ENCODE data around the gene TPSG1.
"Not testable (repeated sequence)": the region's sequence is repeated elsewhere in the genome, so short reads cannot be mapped to it uniquely, and the experiment has no call there.

Gene TPSG1

DNA sequence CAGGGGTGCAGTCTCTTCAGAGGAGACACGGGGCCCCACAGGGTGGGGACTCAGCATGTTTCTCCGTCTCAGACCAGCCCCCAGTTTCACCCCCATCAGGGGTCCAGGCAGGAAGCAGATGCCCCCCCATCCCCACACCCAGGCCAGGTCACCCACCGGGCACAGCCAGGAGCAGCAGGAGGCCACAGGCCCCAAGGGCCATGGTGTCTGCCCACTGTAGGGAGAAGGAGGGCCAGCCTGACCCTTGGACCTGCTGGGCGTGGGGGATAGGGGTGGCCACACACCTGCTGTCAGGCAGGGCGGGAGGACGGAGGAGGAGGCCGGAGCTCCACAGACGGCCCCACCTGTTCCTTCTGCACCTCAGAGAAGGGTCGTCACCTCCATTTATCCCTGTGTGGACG is at the start of gene TPSG1:
Gene TPSG1 (minus strand): TSS at position 218 of the 401 bp plus-strand sequence. CDS start 16 bp downstream, at position 202.
- DNase-seq (ENCODE audit: low read depth in 2 of 2, low spot score in 1 of 2): no peak

DNA sequence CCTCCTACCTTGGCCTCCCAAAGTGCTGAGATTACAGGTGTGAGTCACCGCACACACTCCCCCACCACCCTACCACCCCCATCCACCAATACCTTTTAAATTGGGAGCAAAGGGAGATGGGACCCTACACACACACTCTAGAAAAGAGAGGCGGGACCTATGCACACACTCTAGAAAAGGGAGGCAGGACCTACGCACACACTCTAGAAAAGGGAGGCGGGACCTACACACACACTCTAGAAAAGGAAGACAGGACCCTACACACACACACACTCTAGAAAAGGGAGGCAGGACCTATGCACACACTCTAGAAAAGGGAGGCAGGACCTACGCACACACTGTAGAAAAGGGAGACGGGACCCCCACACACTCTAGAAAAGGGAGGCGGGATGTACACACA is 49.7 kb upstream of the TPSG1 start:
- DNase-seq (ENCODE audit: low read depth in 2 of 2, low spot score in 1 of 2): no peak

DNA sequence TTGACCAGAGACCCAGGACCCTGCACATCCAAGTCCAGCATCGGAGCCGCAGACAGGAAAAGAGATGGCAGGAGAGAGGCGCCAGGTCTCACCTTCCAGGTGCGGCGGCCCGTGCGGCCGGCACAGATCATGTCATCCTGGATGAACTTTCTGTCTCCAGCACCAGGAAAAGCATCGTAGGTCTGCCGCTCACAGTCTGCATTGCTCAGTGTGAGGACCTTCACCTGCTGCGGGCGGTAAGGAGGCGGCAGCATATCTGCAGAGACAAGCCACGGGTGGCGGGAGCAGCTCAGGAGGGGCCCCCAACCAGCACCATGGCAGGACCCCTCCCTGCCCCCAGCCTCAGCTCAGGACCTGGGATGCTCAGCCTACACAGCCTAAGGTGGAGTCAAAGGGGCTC is 48.7 kb upstream of the TPSG1 start:
- DNase-seq (ENCODE audit: low read depth in 2 of 2, low spot score in 1 of 2): no peak

DNA sequence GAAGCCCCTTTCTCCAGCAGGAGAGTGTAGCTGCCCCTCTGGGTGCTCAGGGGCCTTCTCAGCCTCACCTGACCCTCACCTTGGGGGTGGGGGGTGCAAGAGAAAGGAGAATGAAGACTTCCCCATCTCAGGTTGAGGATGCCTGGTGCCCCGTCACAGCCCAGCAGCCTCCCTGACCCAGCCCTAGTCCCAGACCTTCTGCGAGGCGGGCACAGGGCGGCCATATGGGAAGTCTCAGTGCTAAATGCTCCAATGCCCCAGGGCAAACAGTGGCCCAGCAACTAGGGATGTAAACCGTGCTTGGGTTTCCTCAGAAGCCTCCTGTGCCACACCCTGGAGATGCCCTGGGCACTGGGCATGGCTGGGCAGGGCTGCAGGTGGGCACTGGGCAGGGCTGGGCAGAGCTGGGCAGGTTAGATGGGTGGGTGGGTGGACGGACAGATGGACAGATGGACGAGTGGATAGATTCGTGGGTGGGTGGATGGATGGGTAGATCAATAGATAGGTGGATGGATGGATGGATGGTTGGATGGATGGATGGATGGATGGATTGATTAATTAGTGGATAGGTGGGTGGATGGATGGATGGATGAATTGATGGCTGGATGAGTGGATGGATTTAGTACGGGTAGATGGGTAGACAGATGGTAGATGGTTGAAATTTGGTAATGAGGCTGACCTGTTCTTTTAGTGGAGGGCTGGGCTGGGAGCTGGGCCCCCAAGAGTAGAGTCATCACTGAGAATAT is 47.6 kb upstream of the TPSG1 start:
- DNase-seq (ENCODE audit: low read depth in 2 of 2, low spot score in 1 of 2): no peak

DNA sequence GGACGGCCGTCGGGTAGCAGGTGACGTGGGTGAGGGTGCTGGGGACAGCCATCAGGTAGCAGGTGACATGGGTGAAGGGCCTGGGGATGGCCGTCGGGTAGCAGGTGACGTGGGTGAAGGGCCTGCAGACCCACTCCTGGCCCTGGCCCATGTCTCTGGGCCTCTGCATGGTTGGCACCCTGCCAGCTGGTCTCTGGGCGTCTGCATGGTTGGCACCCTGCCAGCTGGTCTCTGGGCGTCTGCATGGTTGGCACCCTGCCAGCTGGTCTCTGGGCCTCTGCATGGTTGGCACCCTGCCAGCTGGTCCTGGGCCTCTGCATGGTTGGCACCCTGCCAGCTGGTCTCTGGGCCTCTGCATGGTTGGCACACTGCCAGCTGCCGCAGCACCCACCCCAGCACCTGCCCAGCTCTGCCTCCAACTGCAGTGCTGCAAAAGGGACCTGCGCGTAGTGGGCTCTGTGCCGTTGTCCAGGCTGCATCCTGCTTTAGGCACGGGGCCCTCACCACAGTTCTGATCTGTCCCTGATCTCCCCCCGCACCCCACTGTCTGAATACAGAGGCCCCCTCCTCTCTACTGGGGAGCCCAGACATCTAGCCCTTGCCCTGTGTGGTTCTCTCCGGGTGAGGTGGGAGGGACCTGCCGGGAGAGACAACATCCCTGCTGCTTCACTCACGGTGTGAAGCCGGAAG is 46.8 kb upstream of the TPSG1 start:
- not testable (repeated sequence) for DNase-seq (ENCODE audit: low read depth in 2 of 2, low spot score in 1 of 2)

DNA sequence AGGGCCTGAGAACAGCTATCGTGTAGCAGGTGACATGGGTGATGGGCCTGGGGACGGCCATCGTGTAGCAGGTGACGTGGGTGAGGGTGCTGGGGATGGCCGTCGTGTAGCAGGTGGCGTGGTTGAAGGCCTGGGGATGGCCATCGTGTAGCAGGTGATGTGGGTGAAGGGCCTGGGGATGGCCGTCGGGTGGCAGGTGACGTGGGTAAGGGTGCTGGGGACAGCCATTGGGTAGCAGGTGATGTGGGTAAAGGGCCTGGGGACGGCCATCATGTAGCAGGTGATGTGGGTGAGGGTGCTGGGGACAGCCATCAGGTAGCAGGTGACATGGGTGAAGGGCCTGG is 46.3 kb upstream of the TPSG1 start:
- no peak for DNase-seq (ENCODE audit: low read depth in 2 of 2, low spot score in 1 of 2)

DNA sequence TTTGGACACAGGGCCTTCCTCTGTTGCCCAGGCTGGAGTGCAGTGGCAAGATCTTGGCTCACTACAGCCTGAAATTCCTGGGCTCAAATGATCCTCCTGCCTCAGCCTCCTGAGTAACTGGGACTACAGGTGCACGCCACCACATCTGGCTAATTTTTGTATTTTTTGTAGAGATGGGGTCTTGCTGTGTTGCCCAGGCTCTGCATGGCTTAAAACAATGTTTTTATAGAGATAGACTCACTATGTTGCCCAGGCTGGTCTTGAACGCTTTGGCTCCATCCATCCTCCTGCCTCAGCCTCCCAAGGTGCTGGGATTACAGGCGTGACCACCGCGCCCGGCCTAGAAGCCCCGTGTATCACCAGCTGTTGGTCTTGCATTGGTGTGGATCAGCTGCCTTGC is 44.4 kb upstream of the TPSG1 start:
- DNase-seq (ENCODE audit: low read depth in 2 of 2, low spot score in 1 of 2): not testable (repeated sequence)

DNA sequence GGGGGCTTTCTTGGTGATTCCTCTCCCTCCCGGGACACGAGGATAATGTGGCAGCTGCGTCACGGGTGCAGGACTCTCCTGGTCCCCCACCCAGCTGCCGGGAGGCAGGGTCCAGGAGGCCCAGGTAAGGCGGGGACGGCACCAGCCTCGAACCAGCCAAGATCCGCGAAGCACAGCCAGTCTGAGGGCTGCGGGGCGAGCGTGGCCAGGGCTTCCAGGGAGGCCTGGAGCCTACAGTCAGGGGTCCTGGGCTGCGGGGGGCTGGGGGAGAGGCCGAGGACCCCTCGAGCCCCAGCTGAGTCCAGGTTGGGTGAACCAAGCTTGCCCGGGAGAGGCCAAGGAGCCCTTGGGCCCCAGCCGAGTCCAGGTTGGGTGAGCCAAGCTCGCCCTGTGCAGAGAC is 40.8 kb upstream of the TPSG1 start:
- no peak for DNase-seq (ENCODE audit: low read depth in 2 of 2, low spot score in 1 of 2)

DNA sequence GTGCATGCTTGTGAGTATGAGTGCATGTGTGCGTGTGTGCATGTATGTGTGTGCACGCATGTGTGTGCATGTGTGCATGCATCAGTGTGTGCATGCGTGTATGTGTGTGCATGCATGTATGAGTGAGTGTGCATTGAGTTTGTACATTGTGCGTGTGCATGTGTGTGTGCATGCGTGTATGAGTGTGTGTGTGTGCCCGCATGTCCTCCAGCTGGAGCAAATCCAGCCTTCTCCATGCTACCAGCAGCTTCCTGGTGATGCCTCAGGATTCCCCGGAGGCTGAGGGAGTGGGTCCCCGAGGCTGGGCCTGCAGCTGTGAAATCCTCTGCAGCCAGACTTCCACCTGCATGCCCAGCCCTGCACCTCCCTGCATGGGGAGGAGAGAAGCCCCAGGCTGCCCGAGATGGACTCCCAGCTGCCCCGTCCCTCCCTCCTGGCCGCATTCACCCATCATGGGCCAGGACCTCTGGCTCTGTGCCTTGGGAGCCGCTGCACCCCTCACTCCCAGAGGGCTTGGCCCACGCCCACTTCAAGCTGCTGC is 40.1 kb upstream of the TPSG1 start:
- no peak for DNase-seq (ENCODE audit: low read depth in 2 of 2, low spot score in 1 of 2)

DNA sequence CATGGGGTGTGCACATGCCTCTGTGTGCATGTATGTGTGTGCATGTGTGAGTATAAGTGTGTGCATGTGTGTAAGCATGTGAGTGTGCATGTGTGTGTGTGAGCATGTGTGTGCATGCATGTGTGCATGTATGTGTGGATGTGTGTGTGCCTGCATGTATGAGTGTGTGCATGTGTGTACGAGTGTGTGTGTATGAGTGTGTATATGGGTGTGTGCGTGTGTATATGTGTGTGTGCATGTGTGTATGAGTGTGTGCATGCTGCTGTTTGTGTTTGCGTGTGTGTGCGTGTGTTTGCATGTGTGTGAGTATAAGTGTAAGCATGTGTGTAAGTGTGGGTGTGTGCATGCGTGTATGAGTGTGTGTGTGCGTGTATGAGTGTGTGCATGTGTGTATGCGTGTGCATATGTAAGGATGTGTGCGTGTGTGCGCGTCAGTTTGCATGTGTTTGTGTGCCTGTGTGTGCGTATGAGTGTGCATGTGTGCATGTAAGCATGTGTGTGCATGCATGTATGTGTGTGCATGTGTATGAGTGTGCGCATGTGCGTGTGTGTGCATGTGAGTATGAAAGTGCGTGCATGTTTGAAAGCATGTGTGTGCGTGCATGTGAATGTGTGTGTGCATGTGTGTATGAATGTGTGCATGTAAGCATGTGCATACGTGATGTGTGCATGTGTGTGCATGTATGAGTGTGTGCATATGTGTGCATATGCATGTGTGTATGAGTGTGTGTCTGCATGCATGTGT is 39.4 kb upstream of the TPSG1 start:
- no peak for DNase-seq (ENCODE audit: low read depth in 2 of 2, low spot score in 1 of 2)

DNA sequence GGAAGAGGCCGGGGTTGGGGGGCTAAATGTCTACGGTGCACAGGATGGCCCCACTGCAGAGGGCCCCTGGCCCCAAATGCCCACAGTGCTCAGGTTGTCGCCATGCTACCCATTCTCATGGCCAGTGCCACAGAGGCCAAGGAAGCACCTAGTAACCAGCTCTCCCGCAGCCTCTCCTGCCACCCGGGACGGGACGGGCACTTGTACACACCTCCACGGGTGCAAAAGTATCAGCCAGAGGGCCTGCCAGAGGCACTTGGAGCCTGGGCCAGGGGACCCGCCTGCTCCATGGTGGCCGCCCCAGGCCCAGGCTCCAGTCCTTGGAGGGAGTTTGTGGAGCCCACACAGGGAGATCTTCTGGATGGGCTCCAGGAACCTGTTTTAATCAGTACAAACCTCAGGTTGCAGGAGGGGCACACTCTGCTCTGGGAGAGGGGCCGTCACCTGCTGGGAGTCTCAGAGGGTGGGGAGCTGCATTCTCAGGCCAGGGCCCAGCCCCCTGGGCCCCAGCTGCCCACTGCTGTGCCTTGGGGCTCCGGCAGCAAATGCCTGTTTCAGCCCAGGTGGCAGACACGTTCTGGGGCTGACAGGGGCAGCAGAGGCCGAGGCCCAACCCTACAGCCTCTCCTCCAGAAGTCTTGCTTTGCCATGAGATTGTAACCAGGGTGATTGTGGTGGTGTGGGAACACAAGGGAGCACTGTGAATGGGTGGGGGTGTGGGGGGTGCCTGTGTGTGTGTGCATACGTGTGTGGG is 38.7 kb upstream of the TPSG1 start:
- no peak for DNase-seq (ENCODE audit: low read depth in 2 of 2, low spot score in 1 of 2)

DNA sequence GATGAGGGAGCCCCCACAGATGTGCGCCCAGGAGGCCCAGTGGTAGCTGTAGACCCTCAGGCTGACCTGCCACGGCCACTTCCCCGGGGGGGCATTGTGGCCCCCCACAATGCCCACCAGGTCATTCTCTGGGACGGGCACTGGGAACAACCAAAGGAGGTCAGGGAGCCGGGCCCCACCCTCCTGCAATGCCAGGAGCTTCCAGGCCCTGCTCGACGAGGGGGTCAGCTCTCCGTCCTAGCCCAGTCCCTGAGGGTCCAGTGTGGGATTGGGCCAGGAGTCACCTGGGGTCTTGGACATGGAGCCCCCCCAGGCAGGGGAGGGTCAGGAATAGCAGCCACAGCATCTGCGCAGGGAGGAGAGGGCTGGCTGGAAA is 37.8 kb upstream of the TPSG1 start:
- no peak for DNase-seq (ENCODE audit: low read depth in 2 of 2, low spot score in 1 of 2)

DNA sequence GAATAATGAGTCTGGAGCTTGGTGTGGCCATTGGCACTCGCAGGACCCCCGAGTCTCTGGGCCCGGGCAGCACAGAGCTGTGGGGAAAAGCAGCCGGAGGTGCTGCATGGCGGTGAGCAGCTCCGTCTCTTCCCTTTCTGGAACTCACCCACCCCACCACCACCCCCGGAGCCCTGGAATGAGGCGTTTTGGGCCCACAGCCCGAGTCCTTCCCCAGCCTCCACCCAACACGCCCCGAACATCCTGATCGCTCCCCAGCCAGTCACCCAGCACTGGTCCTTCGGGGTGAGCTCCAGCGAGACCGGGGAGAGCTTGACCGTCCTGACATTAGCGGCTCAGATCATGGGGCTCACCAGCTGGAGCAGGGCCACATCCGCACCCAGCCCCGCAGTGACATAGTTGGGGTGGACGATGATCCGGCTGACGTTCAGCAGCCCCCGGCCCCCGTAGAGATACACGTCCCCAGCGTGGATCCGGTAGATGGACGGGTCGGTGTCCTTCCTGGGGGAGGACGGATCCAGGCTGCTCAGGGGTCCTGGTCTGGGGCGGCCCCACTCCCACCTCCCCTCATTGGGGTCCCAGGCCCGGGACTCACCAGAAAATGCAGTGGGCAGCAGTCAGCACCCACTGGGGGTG is 37.3 kb upstream of the TPSG1 start:
- DNase-seq (ENCODE audit: low read depth in 2 of 2, low spot score in 1 of 2): no peak

DNA sequence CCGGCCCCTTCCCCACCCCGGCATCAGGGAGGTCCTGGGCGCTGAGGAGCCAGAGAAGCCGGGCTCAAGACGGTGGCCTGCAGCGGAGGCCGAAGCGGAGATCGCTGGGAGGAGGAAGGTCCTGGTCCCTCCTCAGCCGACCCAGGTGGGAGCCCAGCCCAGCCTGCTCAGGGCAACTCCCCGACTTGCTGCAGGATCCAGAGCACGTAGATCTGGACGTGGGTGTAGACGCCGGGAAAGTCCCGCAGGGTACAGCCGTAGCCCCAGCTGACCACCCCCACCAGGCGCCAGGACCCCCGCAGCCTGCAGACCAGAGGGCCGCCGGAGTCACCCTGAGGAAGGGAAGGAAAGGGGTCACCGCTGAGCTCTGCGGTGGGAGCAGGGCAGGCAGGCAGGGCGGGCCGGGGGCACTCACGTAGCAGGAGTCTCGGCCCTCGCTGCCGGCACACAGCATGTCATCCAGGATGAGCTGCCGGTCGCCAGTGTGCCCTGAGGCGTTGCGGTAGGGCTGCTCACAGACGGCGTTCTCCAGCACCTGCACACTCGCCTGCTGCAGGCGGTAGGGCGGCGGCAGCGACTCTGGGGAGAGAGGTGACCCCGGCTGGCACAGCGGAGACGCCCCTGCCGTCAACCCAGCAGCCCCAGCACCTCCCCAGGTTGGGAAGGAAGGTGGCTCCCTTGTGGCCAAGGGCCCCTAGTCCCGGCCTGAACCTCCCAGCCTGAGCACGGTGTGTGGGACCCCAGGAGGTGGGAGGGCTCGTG is 36.2 kb upstream of the TPSG1 start:
- no peak for DNase-seq (ENCODE audit: low read depth in 2 of 2, low spot score in 1 of 2)

DNA sequence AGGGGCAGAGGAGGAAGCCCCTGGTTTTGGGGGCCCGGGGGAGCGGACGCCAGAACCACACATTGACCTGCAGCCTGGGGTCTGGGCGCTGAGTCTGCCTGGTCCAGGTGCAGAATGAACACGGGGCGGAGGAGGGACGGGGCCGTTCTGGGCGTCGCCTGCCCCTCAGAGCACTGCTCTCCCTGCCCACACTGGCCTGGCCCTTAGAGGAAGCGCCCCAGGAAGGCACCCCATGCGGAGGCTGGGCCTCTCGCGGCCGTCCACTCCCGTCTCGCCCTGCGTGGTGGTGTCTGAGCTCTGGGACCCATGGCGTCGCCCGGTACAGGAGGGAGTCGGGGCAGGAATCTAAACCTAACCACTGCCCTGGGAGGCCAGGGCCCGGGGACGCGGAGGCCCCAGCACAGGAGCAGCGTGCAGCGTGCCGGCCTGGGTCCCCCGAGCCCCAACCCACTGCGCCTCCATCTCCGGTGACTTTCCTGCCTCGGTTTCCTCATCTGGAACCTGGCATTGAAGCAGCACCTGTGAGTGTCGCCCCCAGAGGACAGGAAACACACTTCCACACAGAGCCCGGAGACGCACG is 35.1 kb upstream of the TPSG1 start:
- no peak for DNase-seq (ENCODE audit: low read depth in 2 of 2, low spot score in 1 of 2)

DNA sequence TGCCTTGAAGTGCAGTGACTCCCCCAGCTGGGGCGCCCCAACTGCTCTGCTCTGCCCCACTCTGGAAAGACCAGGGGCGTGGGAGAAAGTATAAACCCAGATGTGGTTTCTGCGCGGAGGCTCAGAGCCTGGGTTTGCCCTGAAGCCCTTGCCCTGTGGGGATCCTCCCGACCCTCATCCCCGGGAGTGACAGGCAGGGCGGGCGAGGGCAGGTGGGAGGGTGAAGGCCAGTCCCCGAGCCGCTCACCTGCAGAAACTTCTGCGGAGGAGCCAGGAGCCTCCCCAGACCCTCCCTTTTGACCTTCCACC is 34.6 kb upstream of the TPSG1 start:
- no peak for DNase-seq (ENCODE audit: low read depth in 2 of 2, low spot score in 1 of 2)

DNA sequence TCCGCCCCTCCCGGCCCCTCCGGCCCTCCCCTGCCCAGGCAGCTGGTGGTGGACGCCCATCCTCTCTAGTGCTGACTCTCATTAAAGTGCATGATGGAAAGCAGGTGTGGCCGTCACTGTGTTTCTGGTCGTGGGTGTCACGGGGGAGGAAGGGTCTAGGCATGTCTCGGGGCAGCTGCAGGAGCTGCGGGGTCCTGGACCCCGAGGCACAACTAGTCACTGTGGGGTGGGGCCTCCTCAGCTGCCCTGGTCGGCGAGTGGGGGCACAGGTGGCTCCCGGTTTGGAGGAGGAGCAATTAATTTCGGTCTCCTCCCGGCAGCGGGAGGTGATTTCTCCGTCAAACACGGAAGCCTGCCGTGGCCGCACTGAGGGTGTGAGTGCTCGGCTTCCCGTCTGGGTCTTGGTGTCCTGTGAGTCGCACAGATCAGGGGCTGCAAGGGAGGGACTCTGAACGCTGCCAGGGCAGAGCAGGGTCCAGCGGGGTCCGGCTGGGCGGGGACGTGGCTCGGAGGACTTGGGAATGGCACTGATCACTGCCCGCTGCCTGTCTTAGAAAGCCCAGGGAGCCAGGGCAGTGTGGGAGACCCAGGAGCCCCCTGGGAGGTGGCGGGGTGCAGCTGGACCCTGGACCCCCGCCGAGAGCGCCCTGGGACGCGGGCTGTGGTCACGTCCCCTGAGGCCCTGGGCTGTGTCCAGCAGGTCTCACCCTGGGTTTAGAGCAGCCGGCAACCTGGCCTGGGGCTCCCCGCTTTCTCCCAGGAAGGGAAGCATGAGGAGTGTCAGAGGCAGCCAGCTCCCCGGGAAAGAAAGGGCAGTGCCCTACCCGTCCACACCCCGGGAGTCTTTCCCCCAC is 34.1 kb upstream of the TPSG1 start:
- DNase-seq (ENCODE audit: low read depth in 2 of 2, low spot score in 1 of 2): no peak

DNA sequence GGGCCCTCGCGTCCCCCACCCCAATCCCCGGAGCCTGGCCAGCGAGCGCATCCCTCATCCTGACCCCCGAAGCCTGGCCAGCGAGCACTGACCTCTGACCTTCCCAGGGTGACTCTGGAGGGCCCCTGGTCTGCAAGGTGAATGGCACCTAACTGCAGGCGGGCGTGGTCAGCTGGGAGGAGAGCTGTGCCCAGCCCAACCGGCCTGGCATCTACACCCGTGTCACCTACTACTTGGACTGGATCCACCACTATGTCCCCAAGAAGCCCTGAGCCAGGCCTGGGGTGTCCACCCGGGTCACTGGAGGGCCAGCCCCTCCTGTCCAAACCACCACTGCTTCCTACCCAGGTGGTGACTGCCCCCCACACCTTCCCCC is 33.1 kb upstream of the TPSG1 start:
- DNase-seq (ENCODE audit: low read depth in 2 of 2, low spot score in 1 of 2): no peak

Measured in stimulated activated CD8-positive, alpha-beta memory T cell treated with anti-CD3 and anti-CD28 coated beads, Interleukin-4, amount 100 ng/mL, for 1 hour (primary cell).